ENCODE measurements around the gene MPST.

DNA sequence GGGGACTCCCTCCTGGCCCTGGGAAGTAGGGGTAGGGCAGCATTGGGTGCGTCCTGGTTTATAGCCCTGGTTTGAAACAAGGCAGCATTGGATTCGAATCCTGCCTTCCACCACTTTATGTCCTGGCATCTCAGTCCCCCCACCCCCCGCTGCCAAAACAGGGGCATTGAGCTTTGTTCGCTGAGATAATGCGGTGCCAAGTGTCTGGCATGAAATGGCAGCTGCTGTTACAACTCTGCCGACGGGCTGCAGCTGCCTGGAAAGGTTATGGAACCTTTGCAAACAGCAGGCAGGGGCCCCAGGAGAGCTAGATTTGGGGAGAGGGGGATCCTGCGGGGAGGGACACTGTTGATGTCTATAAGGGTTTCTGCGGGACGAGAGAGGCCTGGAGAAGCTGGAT is 2.2 kb upstream of the MPST start:
- TF ChIP-seq, protein P1, sequence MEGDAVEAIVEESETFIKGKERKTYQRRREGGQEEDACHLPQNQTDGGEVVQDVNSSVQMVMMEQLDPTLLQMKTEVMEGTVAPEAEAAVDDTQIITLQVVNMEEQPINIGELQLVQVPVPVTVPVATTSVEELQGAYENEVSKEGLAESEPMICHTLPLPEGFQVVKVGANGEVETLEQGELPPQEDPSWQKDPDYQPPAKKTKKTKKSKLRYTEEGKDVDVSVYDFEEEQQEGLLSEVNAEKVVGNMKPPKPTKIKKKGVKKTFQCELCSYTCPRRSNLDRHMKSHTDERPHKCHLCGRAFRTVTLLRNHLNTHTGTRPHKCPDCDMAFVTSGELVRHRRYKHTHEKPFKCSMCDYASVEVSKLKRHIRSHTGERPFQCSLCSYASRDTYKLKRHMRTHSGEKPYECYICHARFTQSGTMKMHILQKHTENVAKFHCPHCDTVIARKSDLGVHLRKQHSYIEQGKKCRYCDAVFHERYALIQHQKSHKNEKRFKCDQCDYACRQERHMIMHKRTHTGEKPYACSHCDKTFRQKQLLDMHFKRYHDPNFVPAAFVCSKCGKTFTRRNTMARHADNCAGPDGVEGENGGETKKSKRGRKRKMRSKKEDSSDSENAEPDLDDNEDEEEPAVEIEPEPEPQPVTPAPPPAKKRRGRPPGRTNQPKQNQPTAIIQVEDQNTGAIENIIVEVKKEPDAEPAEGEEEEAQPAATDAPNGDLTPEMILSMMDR (IDR thresholded peaks at IDR 0.05), result no peak
- no peak for TF ChIP-seq POLR2A (IDR thresholded peaks at IDR 0.05)
